ENCODE measurements around the gene KDM4D.
A peak's percentile ranks its signal among the peaks of the same experiment; 100 is the strongest.
"Not testable (repeated sequence)": the region's sequence is repeated elsewhere in the genome, so short reads cannot be mapped to it uniquely, and the experiment has no call there.

KDM4D gene

DNA sequence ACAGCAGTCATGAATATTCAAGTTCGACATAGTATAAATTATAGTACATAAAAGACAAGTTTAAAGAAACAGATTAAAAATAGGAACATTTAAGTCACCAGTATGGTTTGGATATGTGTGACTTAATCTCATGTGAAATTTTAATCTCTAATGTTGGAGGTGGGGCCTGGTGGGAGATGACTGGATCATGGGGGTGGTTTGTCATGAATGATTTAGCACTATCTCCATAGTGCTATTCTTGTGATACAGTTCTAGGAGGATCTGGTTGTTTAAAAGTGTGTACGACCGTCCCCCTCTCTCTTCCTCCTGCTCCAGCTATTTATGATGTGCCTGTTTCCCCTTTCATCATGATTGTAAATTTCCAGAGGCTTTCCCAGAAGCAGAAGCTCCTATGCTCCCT, 54.8 kb downstream of the KDM4D start:
- intact Hi-C loops (cut with micrococcal nuclease): no loop called here
- Mint-ChIP-seq H3K9me3 (no peaks in the 10 kb centered on the region), H3K27ac (no peak overlapping the region), H3K4me3 (no peak overlapping the region), H3K27me3 (peaks cover 2% of the 10 kb centered on the region), H3K4me1 (ENCODE audit: low read depth) (no peaks in the 10 kb centered on the region), H3K36me3 (ENCODE audit: low read depth) (no peaks in the 10 kb centered on the region)

DNA sequence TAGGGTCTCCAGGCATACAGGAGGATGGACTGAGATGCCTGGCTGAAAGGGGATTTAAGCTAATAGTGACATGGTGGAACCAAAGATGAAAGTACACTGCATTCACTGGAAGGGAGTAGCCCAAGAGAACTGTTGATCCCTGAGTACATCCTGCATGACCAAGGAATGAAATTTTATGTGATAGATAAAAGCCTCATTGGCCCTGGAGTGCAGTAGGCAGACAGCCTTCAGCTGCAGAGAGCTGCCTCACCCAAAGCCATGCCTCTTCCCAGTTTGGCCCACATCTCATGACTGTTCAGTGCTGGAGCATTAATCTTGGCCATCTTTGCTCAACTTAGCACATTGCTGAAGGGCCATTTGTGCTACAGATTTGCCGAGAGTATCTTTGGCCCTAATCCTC, 59.5 kb downstream of the KDM4D start:
- Mint-ChIP-seq H3K4me3 (no peak overlapping the region), H3K27ac (no peak overlapping the region), H3K27me3 (peaks cover 20% of the 10 kb centered on the region), H3K4me1 (ENCODE audit: low read depth) (no peaks in the 10 kb centered on the region), H3K36me3 (ENCODE audit: low read depth) (no peaks in the 10 kb centered on the region), H3K9me3 (no peaks in the 10 kb centered on the region)
- intact Hi-C loops (cut with micrococcal nuclease): no loop called here

DNA sequence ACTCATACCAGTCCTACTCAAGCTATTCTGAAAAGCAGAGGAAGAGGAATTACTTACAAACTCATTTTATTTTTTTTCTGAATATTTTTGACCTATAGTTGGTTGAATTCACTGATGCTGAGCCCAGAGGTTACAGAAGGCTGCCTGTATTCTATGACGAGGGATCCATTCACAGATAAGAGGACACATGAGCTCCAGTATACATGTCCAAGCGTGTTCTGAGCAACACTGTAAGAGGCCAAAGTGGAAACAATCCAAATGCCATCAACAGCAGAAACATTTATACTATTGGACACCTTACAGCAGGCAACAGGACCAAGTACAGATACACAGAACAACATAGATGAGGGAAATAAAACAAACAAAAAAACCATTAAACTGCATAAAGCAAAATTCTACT, 61.8 kb downstream of the KDM4D start:
- Mint-ChIP-seq H3K4me1 (ENCODE audit: low read depth) (no peaks in the 10 kb centered on the region), H3K4me3 (no peak overlapping the region), H3K36me3 (ENCODE audit: low read depth) (no peaks in the 10 kb centered on the region), H3K27me3 (peaks cover 28% of the 10 kb centered on the region), H3K9me3 (no peaks in the 10 kb centered on the region), H3K27ac (no peak overlapping the region)
- intact Hi-C loops (cut with micrococcal nuclease): no loop called here

DNA sequence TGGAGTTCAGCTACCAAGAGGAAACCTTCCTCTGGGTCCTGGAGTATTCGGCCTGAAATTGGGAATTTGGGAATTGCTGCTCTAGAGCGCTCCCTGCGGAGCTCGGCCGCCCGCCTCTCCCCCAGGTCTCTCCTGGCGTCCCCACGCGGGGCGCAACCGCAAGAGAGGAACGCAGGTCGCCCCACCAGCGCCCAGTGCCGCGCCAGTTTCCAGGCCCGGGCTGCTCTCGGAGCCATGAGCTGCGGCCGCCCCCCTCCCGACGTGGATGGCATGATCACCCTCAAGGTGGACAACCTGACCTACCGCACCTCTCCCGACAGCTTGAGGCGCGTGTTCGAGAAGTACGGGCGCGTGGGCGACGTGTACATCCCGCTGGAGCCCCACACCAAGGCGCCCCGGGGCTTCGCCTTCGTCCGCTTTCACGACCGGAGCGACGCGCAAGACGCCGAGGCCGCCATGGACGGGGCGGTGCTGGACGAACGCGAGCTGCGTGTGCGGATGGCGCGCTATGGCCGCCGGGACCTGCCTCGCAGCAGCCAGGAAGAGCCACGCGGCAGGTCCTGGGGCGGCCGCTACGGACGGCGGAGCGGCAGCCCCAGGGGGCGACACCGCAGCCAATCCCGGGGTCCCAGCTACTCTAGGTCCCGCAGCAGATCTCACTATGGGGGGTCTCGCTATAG, 64.0 kb downstream of the KDM4D start:
- H3K36me3 Mint-ChIP-seq (ENCODE audit: low read depth); intact Hi-C loops (cut with micrococcal nuclease); H3K4me1 Mint-ChIP-seq (ENCODE audit: low read depth); H3K9me3 Mint-ChIP-seq; H3K27ac Mint-ChIP-seq: not testable (repeated sequence)
- peak overlapping the region; percentile 54 for H3K4me3 Mint-ChIP-seq
- H3K27me3 Mint-ChIP-seq: peaks cover 26% of the 10 kb centered on the region

GRCh38 chr11:95042239-95042638, 68.7 kb downstream of the KDM4D start:
- no peak overlapping the region for H3K4me3 Mint-ChIP-seq
- peaks cover 27% of the 10 kb centered on the region for H3K27me3 Mint-ChIP-seq
- no peaks in the 10 kb centered on the region for H3K9me3 Mint-ChIP-seq
- H3K36me3 Mint-ChIP-seq (ENCODE audit: low read depth): no peaks in the 10 kb centered on the region
- H3K27ac Mint-ChIP-seq: no peak overlapping the region
- intact Hi-C loops (cut with micrococcal nuclease): no loop called here
- no peaks in the 10 kb centered on the region for H3K4me1 Mint-ChIP-seq (ENCODE audit: low read depth)

DNA sequence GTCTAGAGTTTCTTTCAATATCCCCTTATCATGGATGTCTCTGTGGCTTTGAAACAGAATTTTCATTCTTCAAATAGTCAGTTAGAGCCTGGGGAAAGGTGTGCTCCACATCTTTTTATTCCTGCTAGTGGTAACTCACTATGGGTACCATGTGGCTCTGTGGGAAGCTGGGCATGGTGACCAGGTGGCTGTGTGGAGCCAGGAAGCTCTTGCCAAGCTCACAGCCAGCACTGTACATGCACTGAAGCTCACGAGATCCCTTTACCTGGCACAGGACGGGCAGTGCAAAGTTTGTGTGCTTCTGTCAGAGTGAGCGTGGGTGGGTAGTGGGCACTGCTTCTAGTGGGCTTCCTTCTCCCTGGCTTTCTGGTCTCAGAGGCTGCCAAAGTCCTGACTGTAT, 69.4 kb downstream of the KDM4D start:
- no peak overlapping the region for H3K4me3 Mint-ChIP-seq
- no peaks in the 10 kb centered on the region for H3K4me1 Mint-ChIP-seq (ENCODE audit: low read depth)
- peaks cover 21% of the 10 kb centered on the region for H3K27me3 Mint-ChIP-seq
- H3K27ac Mint-ChIP-seq: no peak overlapping the region
- no peaks in the 10 kb centered on the region for H3K9me3 Mint-ChIP-seq
- intact Hi-C loops (cut with micrococcal nuclease): no loop called here
- no peaks in the 10 kb centered on the region for H3K36me3 Mint-ChIP-seq (ENCODE audit: low read depth)

- Mint-ChIP-seq H3K27me3 (peaks cover 13% of the 10 kb centered on the region), H3K36me3 (ENCODE audit: low read depth) (no peaks in the 10 kb centered on the region), H3K27ac (no peak overlapping the region), H3K4me1 (ENCODE audit: low read depth) (no peaks in the 10 kb centered on the region), H3K4me3 (no peak overlapping the region), H3K9me3 (no peaks in the 10 kb centered on the region)
- intact Hi-C loops (cut with micrococcal nuclease): no loop called here
Observed at GRCh38 chr11:95044010-95044409, 70.5 kb downstream of the KDM4D start.

DNA sequence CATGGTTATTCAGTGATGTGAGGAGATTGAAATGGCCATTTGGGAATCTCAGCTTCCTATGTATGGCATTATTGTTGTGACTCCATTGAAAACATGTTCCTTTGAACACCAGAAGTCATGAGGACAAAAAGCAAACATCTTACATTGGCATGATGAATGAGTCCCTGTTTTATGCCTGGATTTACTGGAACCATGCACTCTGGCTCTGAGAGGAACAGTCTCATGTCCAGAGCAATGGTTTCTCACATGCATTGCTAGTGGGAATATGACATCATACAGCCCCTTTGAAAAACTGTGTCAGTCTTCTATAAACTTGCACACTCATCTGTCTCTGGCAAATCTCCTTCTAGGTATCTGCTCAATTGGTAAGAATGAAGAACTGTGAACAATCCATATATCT, 72.3 kb downstream of the KDM4D start:
- no peak overlapping the region for H3K4me3 Mint-ChIP-seq
- H3K36me3 Mint-ChIP-seq (ENCODE audit: low read depth): no peaks in the 10 kb centered on the region
- intact Hi-C loops (cut with micrococcal nuclease): no loop called here
- no peak overlapping the region for H3K27ac Mint-ChIP-seq
- H3K27me3 Mint-ChIP-seq: peaks cover 13% of the 10 kb centered on the region
- H3K9me3 Mint-ChIP-seq: no peaks in the 10 kb centered on the region
- no peaks in the 10 kb centered on the region for H3K4me1 Mint-ChIP-seq (ENCODE audit: low read depth)
